Measurements from ENCODE around the gene EDRF1. TPM values are rescaled to one million over a fixed set of nuclear protein-coding genes. Genes with fewer than 3 reads are reported as not detected.

EDRF1 gene
- total and polyA plus RNA-seq, 2 experiments from 2014 or later: 25.0 to 48.8 TPM

GRCh38 chr10:125672884-125673283 lies 46.6 kb upstream of the EDRF1 start:
- Histone ChIP-seq H4K20me1 (replicated peaks; ENCODE audit: insufficient read depth) (no peaks in the 10 kb centered on the region), H3F3A (replicated peaks; ENCODE audit: low read depth) (no peaks in the 10 kb centered on the region), H3K9me2 (ENCODE audit: insufficient read depth) (no peaks in the 10 kb centered on the region), H3K4me3 (no peak overlapping the region), H3K4me1 (ENCODE audit: insufficient read depth) (no peaks in the 10 kb centered on the region), H3K27ac (ENCODE audit: low read depth) (no peak overlapping the region), H3K79me2 (replicated peaks; ENCODE audit: insufficient read depth) (no peaks in the 10 kb centered on the region), H3K36me3 (ENCODE audit: insufficient read depth) (no peaks in the 10 kb centered on the region), H3K4me2 (no peak overlapping the region), H3K27me3 (ENCODE audit: insufficient read depth) (no peaks in the 10 kb centered on the region), H2AFZ (no peak overlapping the region)
- Mint-ChIP-seq H3K27ac (no peak overlapping the region), H3K36me3 (ENCODE audit: low read depth) (no peaks in the 10 kb centered on the region), H3K27me3 (ENCODE audit: insufficient read depth, low read depth, poor library complexity) (no peaks in the 10 kb centered on the region), H3K4me3 (no peak overlapping the region), H3K4me1 (no peaks in the 10 kb centered on the region), H3K9me3 (peaks cover 10% of the 10 kb centered on the region; the same call in 2 of the 3 replicates)
- ATAC-seq (no peak), DNase-seq (ENCODE audit: low spot score) (no peak)
- TF ChIP-seq ETS1 (IDR thresholded peaks at IDR 0.05) (no peak), STAT1 (IDR thresholded peaks at IDR 0.05; ENCODE audit: unreplicated experiment) (no peak), POLR2AphosphoS5 (IDR thresholded peaks at IDR 0.05; ENCODE audit: low read depth) (no peak), ZNF462 (CRISPR knock-in tag; IDR thresholded peaks at IDR 0.05) (no peak), NANOG (IDR thresholded peaks at IDR 0.05; ENCODE audit: borderline replicate concordance) (no peak), CTCF (conservative IDR thresholded peaks at IDR 0.05; ENCODE audit: low read depth in 2 of 2) (no peak), CREB1 (CRISPR knock-in tag; IDR thresholded peaks at IDR 0.05; ENCODE audit: low read depth) (no peak), EZH2phosphoT487 (IDR thresholded peaks at IDR 0.05; ENCODE audit: unreplicated experiment) (no peak), ZNF114 (CRISPR knock-in tag; IDR thresholded peaks at IDR 0.05) (no peak), ZNF331 (CRISPR knock-in tag; IDR thresholded peaks at IDR 0.05; ENCODE audit: low read depth) (no peak), JUNB (IDR thresholded peaks at IDR 0.05; ENCODE audit: unreplicated experiment) (no peak), EZH2 (IDR thresholded peaks at IDR 0.05; ENCODE audit: low read depth, unreplicated experiment) (no peak)
- TF ChIP-seq, protein P1, sequence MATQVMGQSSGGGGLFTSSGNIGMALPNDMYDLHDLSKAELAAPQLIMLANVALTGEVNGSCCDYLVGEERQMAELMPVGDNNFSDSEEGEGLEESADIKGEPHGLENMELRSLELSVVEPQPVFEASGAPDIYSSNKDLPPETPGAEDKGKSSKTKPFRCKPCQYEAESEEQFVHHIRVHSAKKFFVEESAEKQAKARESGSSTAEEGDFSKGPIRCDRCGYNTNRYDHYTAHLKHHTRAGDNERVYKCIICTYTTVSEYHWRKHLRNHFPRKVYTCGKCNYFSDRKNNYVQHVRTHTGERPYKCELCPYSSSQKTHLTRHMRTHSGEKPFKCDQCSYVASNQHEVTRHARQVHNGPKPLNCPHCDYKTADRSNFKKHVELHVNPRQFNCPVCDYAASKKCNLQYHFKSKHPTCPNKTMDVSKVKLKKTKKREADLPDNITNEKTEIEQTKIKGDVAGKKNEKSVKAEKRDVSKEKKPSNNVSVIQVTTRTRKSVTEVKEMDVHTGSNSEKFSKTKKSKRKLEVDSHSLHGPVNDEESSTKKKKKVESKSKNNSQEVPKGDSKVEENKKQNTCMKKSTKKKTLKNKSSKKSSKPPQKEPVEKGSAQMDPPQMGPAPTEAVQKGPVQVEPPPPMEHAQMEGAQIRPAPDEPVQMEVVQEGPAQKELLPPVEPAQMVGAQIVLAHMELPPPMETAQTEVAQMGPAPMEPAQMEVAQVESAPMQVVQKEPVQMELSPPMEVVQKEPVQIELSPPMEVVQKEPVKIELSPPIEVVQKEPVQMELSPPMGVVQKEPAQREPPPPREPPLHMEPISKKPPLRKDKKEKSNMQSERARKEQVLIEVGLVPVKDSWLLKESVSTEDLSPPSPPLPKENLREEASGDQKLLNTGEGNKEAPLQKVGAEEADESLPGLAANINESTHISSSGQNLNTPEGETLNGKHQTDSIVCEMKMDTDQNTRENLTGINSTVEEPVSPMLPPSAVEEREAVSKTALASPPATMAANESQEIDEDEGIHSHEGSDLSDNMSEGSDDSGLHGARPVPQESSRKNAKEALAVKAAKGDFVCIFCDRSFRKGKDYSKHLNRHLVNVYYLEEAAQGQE (IDR thresholded peaks at IDR 0.05; ENCODE audit: unreplicated experiment): no peak

All from GM23338 (cell line).